ENCODE results near the gene MALRD1. TPM values are rescaled to one million over a fixed set of nuclear protein-coding genes. Genes with fewer than 3 reads are reported as not detected.

MALRD1 gene
- total and polyA plus RNA-seq, 2 of the 8 experiments (the other 6 are each of a cell fraction or from before 2014, with no cell fraction given), result 0.32 to 0.35 TPM

DNA sequence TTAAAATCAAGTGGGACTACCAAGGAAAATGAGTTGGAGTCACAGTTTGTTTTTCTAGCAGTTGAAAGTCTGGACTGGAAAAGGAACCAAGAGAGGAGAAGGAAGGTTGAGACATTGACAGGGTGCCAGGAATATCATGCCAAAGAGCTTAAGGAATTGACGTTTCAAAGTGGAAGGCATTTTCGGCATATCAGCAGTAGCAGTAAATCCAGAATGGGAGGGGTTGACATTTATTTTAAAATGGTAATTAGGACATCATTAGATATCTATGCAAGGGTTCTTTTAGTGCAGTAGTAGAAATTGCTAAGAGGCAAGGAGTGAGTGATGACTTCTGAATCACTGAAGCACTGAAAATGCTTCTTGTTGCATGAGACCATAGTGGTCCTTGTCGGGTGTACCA lies 431.8 kb downstream of the MALRD1 start:
- Histone ChIP-seq H3K23ac (ENCODE audit: insufficient read length) (no peak overlapping the region), H4K5ac (ENCODE audit: insufficient read length, low read depth, low read length) (no peak overlapping the region), H2AFZ (ENCODE audit: low read length) (peak overlapping the region; percentile 14; the same call in 1 of the 2 replicates), H3K4me3 (ENCODE audit: extremely low read depth in 1 of 4, insufficient read depth in 2 of 4, low read depth in 3 of 4, low read length in 4 of 4) (no peak overlapping the region), H3K27ac (ENCODE audit: low read depth, low read length) (no peak overlapping the region), H4K20me1 (replicated peaks in 1 of 2; ENCODE audit: control insufficient read depth in 1 of 2, insufficient read depth in 2 of 2, low read length in 2 of 2) (no peaks in the 10 kb centered on the region), H3K79me2 (ENCODE audit: control insufficient read depth in 1 of 2, insufficient read depth in 2 of 2, low read length in 2 of 2) (no peaks in the 10 kb centered on the region), H3K79me1 (ENCODE audit: low read depth, low read length) (no peaks in the 10 kb centered on the region), H2BK20ac (ENCODE audit: low read length) (no peak overlapping the region), H3K36me3 (ENCODE audit: control insufficient read depth in 2 of 4, insufficient read depth in 4 of 4, low read length in 3 of 4) (no peaks in the 10 kb centered on the region), H4K91ac (replicated peaks; ENCODE audit: insufficient read length, low read length) (no peak overlapping the region), H2BK120ac (replicated peaks; ENCODE audit: low read depth, low read length) (no peak overlapping the region), H3K14ac (ENCODE audit: insufficient read length) (no peak overlapping the region), H3K9me3 (ENCODE audit: insufficient read depth in 2 of 2, low read depth in 1 of 2, low read length in 1 of 2) (no peaks in the 10 kb centered on the region), H3K18ac (ENCODE audit: extremely low read depth, low read length) (no peak overlapping the region), H2BK15ac (ENCODE audit: low read length) (no peak overlapping the region), H3K4me1 (replicated peaks in 1 of 4; ENCODE audit: control insufficient read depth in 3 of 4, insufficient read depth in 4 of 4, low read length in 3 of 4) (no peaks in the 10 kb centered on the region), H3K56ac (replicated peaks; ENCODE audit: insufficient read length, low read depth, low read length) (no peak overlapping the region), H3K4me2 (ENCODE audit: insufficient read depth in 1 of 2, low read depth in 2 of 2, low read length in 2 of 2) (no peak overlapping the region), H4K8ac (ENCODE audit: extremely low read depth, insufficient read depth, low read length) (no peak overlapping the region), H3K27me3 (replicated peaks in 1 of 4; ENCODE audit: control insufficient read depth in 3 of 4, extremely low read depth in 1 of 4, insufficient read depth in 3 of 4, low read length in 3 of 4) (no peaks in the 10 kb centered on the region), H3K4ac (replicated peaks; ENCODE audit: insufficient read length, low read depth, low read length) (no peak overlapping the region), H3K9ac (replicated peaks in 1 of 4; ENCODE audit: extremely low read depth in 1 of 4, low read depth in 3 of 4, low read length in 3 of 4) (no peak overlapping the region), H2BK5ac (ENCODE audit: low read depth, low read length) (no peak overlapping the region), H2AK5ac (ENCODE audit: low read depth, low read length) (no peak overlapping the region), H3K23me2 (ENCODE audit: low read depth, low read length) (peaks cover 2% of the 10 kb centered on the region; the same call in 1 of the 2 replicates), H2BK12ac (ENCODE audit: low read depth, low read length) (no peak overlapping the region)
- no peak for FAIRE-seq
- ChIA-PET POLR2A (ENCODE audit: partially characterized antibody) (no interaction called here), CTCF (ENCODE audit: partially characterized antibody) (no interaction called here)
- no peak for TF ChIP-seq CREB1 (IDR thresholded peaks at IDR 0.05)
- no peak for TF ChIP-seq RBBP5 (IDR thresholded peaks at IDR 0.05; ENCODE audit: borderline replicate concordance, low read depth, low read length)
- TF ChIP-seq HDAC6 (IDR thresholded peaks at IDR 0.05; ENCODE audit: low read depth, low read length), result no peak
- no peak for TF ChIP-seq CTCF (IDR thresholded peaks at IDR 0.05; ENCODE audit: control extremely low read depth in 1 of 3, insufficient read depth in 1 of 3, low read depth in 1 of 3, low read length in 3 of 3)
- TF ChIP-seq EGR1 (IDR thresholded peaks at IDR 0.05; ENCODE audit: borderline replicate concordance, low read depth, low read length), result no peak
- no peak for TF ChIP-seq POLR2A (IDR thresholded peaks at IDR 0.05; ENCODE audit: control extremely low read depth in 1 of 2, low read depth in 2 of 2, low read length in 2 of 2)
- no peak for TF ChIP-seq ZNF274 (IDR thresholded peaks at IDR 0.05; ENCODE audit: borderline replicate concordance, extremely low read depth, low read length)
- no peak for TF ChIP-seq CBX5 (IDR thresholded peaks at IDR 0.05; ENCODE audit: low read depth, low read length)
- TF ChIP-seq HDAC2 (IDR thresholded peaks at IDR 0.05; ENCODE audit: borderline replicate concordance in 1 of 2, low read depth in 2 of 2, low read length in 2 of 2), result no peak
- TF ChIP-seq SP2 (IDR thresholded peaks at IDR 0.05; ENCODE audit: low read length), result no peak
- 91% methylated on average over 3 of the region's 3 CpGs; no CpG with 5 or more reads in 1 of the 2 experiments for WGBS, 2 experiments (ENCODE audit: extremely low coverage in 1 of 2, insufficient coverage in 1 of 2, insufficient read length in 1 of 2, insufficient replicate concordance in 2 of 2, low coverage in 1 of 2, low lambda C conversion rate in 2 of 2, missing lambda C conversion rate in 1 of 2)
- DNase-seq (ENCODE audit: low read depth in 1 of 2, low spot score in 2 of 2), result no peak
